ENCODE data around the gene SLC26A2. TPM values are rescaled to one million over a fixed set of nuclear protein-coding genes. Genes with fewer than 3 reads are reported as not detected.

The SLC26A2 gene
- total RNA-seq, 1 experiment from 2014 or later = 111 TPM

DNA sequence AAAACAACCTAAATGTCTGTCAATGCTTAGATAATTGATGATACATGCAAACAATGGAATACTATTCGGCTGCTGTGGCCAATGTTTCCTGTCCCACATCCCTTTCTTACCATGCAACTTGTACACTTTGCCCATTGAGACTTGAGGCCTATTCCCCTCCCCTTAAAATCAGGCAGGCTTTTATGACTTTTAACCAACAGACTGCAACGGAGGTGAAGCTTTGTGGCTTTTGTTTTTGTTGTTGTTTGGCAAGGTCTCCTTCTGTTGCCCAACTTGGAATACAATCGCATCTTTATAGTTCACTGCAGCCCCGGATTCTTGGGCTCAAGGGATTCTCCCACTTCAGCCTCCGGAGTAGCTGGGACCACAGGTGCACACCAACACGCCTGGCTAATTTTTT lies 5.8 kb upstream of the SLC26A2 start:
- H3K4me1 ChIP-seq (ENCODE audit: control insufficient read depth, insufficient read depth, low read length) = peaks cover 51% of the 10 kb centered on the region
- H3K27me3 ChIP-seq (ENCODE audit: control insufficient read depth, insufficient read depth, low read length) = no peaks in the 10 kb centered on the region
- no peak for ATAC-seq
- ChIA-PET POLR2A (no interaction called here), CTCF (no interaction called here)
- TF ChIP-seq TCF7L2 (IDR thresholded peaks at IDR 0.05; ENCODE audit: low read depth, low read length) = peak; percentile 64; the same call in 1 of the 2 replicates
- TF ChIP-seq, protein P1, sequence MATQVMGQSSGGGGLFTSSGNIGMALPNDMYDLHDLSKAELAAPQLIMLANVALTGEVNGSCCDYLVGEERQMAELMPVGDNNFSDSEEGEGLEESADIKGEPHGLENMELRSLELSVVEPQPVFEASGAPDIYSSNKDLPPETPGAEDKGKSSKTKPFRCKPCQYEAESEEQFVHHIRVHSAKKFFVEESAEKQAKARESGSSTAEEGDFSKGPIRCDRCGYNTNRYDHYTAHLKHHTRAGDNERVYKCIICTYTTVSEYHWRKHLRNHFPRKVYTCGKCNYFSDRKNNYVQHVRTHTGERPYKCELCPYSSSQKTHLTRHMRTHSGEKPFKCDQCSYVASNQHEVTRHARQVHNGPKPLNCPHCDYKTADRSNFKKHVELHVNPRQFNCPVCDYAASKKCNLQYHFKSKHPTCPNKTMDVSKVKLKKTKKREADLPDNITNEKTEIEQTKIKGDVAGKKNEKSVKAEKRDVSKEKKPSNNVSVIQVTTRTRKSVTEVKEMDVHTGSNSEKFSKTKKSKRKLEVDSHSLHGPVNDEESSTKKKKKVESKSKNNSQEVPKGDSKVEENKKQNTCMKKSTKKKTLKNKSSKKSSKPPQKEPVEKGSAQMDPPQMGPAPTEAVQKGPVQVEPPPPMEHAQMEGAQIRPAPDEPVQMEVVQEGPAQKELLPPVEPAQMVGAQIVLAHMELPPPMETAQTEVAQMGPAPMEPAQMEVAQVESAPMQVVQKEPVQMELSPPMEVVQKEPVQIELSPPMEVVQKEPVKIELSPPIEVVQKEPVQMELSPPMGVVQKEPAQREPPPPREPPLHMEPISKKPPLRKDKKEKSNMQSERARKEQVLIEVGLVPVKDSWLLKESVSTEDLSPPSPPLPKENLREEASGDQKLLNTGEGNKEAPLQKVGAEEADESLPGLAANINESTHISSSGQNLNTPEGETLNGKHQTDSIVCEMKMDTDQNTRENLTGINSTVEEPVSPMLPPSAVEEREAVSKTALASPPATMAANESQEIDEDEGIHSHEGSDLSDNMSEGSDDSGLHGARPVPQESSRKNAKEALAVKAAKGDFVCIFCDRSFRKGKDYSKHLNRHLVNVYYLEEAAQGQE (IDR thresholded peaks at IDR 0.05; ENCODE audit: insufficient read depth in 1 of 2, low read depth in 2 of 2, low read length in 1 of 2) = no peak
- in situ Hi-C loops (cut with HindIII; ENCODE audit: low pct_unique_long_range_greater_than_20kb, low sequenced_read_pairs) (no loop called here), intact Hi-C loops (cut with micrococcal nuclease; ENCODE audit: unreplicated experiment) (no loop called here)
- H3K27ac ChIP-seq (ENCODE audit: low read length) = peak overlapping the region; percentile 83
- no peak for DNase-seq (ENCODE audit: low read depth, low spot score)
- no peaks in the 10 kb centered on the region for H3K36me3 ChIP-seq (ENCODE audit: control insufficient read depth, insufficient read depth, low read length)
- H3K9me3 ChIP-seq (ENCODE audit: control insufficient read depth, insufficient read depth, low read depth, low read length) = no peaks in the 10 kb centered on the region
- BruUV-seq (replicated peaks) = no TSS peak
- no peak overlapping the region for H3K4me3 ChIP-seq (ENCODE audit: low read depth in 2 of 2, low read length in 2 of 2)

DNA sequence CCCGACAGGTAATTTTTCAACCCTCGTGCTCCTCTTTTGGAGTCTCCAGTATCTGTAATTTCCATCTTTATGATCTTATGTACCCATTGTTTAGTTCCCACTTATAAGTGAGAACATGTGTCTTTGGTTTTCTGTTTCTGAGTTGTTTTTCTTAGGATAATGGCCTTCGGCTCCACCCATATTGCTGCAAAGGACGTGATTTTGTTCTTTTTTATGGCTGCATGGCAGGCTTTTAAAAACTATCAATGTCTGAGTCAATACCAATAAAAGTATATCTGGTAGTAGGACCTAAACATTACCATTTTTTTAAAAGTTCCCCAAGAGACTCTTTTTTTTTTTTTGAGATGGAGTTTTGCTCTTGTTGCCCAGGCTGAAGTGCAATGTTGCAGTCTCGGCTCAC lies 3.9 kb upstream of the SLC26A2 start:
- ChIA-PET CTCF (interaction anchor here (0.6 kb wide), 1 partner anchor 25 kb away, joined by 3 read pairs; no protein-coding TSS in a partner anchor), POLR2A (no interaction called here)
- H3K27ac ChIP-seq (ENCODE audit: low read length) = peak overlapping the region; percentile 73
- no peaks in the 10 kb centered on the region for H3K27me3 ChIP-seq (ENCODE audit: control insufficient read depth, insufficient read depth, low read length)
- ATAC-seq (no peak), DNase-seq (ENCODE audit: low read depth, low spot score) (no peak)
- in situ Hi-C loops (cut with HindIII; ENCODE audit: low pct_unique_long_range_greater_than_20kb, low sequenced_read_pairs) (no loop called here), intact Hi-C loops (cut with micrococcal nuclease; ENCODE audit: unreplicated experiment) (no loop called here)
- no peak overlapping the region for H3K4me3 ChIP-seq (ENCODE audit: low read depth in 2 of 2, low read length in 2 of 2)
- no peaks in the 10 kb centered on the region for H3K36me3 ChIP-seq (ENCODE audit: control insufficient read depth, insufficient read depth, low read length)
- no peaks in the 10 kb centered on the region for H3K9me3 ChIP-seq (ENCODE audit: control insufficient read depth, insufficient read depth, low read depth, low read length)
- no TSS peak for BruUV-seq (replicated peaks)
- TF ChIP-seq TCF7L2 (IDR thresholded peaks at IDR 0.05; ENCODE audit: low read depth, low read length) = no peak
- TF ChIP-seq POLR2AphosphoS5 (IDR thresholded peaks at IDR 0.05; ENCODE audit: low read depth, low read length) = no peak
- TF ChIP-seq, protein P1 (IDR thresholded peaks at IDR 0.05; ENCODE audit: insufficient read depth in 1 of 2, low read depth in 2 of 2, low read length in 1 of 2) = no peak
- TF ChIP-seq, protein P2, sequence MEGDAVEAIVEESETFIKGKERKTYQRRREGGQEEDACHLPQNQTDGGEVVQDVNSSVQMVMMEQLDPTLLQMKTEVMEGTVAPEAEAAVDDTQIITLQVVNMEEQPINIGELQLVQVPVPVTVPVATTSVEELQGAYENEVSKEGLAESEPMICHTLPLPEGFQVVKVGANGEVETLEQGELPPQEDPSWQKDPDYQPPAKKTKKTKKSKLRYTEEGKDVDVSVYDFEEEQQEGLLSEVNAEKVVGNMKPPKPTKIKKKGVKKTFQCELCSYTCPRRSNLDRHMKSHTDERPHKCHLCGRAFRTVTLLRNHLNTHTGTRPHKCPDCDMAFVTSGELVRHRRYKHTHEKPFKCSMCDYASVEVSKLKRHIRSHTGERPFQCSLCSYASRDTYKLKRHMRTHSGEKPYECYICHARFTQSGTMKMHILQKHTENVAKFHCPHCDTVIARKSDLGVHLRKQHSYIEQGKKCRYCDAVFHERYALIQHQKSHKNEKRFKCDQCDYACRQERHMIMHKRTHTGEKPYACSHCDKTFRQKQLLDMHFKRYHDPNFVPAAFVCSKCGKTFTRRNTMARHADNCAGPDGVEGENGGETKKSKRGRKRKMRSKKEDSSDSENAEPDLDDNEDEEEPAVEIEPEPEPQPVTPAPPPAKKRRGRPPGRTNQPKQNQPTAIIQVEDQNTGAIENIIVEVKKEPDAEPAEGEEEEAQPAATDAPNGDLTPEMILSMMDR (IDR thresholded peaks at IDR 0.05) = no peak
- no peak for TF ChIP-seq SIN3A (IDR thresholded peaks at IDR 0.05; ENCODE audit: borderline replicate concordance, insufficient read depth, low read depth, low read length)
- peaks cover 58% of the 10 kb centered on the region for H3K4me1 ChIP-seq (ENCODE audit: control insufficient read depth, insufficient read depth, low read length)

Measured in Panc1 (cell line).